ENCODE data around the gene PHKG2.

Gene PHKG2

DNA sequence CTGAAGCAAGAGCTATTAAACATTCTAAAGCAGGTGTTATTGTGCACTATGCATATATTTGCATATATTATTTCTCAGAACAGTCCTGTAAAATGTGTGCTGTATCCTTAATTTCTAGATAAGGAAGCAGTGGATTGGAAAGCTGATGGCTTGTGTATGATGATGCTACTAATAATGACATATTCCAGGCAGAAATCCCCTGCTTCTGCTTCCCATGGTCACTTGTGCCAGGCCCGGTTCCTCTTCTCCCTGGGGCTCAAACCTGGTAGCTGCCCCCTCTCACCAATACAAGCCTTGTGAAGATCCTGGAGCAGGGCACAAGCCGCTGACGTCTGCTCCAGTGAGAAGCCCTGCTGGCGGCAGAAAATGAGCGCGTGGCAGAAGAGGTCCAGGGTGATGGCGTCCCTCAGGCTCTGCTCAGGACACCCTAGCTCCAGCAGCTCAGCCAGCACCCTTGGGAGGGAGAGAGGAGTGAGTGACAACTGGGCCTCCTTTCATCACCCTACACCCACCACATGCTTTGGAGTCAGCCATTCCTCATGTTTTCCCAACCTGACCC is 11.9 kb downstream of the PHKG2 start:
- TF ChIP-seq, protein P1, sequence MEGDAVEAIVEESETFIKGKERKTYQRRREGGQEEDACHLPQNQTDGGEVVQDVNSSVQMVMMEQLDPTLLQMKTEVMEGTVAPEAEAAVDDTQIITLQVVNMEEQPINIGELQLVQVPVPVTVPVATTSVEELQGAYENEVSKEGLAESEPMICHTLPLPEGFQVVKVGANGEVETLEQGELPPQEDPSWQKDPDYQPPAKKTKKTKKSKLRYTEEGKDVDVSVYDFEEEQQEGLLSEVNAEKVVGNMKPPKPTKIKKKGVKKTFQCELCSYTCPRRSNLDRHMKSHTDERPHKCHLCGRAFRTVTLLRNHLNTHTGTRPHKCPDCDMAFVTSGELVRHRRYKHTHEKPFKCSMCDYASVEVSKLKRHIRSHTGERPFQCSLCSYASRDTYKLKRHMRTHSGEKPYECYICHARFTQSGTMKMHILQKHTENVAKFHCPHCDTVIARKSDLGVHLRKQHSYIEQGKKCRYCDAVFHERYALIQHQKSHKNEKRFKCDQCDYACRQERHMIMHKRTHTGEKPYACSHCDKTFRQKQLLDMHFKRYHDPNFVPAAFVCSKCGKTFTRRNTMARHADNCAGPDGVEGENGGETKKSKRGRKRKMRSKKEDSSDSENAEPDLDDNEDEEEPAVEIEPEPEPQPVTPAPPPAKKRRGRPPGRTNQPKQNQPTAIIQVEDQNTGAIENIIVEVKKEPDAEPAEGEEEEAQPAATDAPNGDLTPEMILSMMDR (conservative IDR thresholded peaks at IDR 0.05): no peak
- no peak for TF ChIP-seq ZFX (IDR thresholded peaks at IDR 0.05)
- no peak overlapping the region for H3K27ac ChIP-seq

DNA sequence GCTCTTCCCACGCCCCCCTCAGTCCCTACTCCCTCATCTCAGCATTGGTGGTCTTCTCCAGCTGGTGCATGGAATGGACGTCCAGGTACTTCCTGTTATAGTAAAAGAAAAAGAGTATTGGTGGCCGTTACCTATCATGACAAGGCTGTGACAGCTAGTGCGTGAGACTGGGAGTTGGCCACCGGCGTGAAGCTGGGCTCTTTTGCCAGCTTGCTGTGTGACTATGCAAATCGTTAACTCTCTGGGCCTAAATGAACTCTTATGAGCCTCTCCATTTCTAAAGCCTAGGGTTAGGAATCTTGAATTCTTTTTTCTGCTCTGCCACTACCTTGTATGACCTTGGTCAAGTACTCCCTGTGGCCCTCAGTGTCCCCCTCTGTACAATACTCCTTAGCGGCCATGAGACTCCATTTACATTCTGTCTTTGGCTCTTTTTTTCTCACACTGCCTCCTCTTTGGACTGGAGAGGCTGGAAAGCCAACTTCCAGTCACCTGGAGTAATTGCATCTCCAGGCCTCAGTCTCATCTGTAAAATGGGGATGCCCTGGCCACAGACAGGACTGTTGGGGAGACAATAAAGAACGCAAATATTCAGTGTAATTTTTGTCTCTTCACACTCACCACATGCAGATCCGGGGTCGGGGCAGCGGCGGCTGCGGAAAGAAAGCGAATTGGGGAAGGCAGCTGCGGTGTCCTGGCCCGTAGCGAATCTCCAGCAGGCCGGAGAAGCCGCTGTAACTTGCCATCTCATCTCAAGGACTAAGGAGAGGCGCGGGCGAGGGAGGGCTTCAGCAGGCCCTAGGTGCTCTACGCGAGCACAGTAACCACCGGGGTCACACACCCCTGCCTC is 12.6 kb downstream of the PHKG2 start:
- TF ChIP-seq ZFX (IDR thresholded peaks at IDR 0.05): no peak
- TF ChIP-seq, protein P1 (conservative IDR thresholded peaks at IDR 0.05): no peak
- H3K27ac ChIP-seq: peak overlapping the region; percentile 89

DNA sequence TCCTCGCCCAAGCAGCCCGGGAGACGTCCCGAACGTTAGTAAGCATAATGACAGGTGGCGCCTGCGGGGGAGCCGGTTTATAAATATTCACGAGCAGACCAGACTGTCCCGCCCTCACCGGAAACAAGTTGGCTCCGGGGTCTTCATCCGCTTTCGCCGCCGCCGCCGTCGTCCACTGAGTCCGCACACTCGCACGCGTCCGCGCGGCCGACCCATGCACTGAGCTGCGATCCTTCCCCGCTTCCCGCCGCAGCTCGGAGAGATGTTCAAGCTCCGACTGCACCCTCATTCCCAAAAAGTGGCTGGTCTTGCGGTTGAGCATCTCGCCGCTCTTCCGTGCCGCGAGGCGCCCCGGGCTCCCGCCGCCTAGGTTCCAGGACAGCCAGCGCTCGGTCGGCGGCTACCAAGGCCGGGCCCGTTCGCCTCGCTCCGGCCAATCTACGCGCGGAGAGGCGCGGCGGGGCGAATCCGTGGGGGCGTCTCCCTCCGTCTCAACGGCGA is 13.3 kb downstream of the PHKG2 start:
- peak overlapping the region; percentile 89 for H3K27ac ChIP-seq
- TF ChIP-seq ZFX (IDR thresholded peaks at IDR 0.05): 0 out of 2 replicates have a peak, but pooled peaks have one; percentile 9
- TF ChIP-seq, protein P1 (conservative IDR thresholded peaks at IDR 0.05): no peak

DNA sequence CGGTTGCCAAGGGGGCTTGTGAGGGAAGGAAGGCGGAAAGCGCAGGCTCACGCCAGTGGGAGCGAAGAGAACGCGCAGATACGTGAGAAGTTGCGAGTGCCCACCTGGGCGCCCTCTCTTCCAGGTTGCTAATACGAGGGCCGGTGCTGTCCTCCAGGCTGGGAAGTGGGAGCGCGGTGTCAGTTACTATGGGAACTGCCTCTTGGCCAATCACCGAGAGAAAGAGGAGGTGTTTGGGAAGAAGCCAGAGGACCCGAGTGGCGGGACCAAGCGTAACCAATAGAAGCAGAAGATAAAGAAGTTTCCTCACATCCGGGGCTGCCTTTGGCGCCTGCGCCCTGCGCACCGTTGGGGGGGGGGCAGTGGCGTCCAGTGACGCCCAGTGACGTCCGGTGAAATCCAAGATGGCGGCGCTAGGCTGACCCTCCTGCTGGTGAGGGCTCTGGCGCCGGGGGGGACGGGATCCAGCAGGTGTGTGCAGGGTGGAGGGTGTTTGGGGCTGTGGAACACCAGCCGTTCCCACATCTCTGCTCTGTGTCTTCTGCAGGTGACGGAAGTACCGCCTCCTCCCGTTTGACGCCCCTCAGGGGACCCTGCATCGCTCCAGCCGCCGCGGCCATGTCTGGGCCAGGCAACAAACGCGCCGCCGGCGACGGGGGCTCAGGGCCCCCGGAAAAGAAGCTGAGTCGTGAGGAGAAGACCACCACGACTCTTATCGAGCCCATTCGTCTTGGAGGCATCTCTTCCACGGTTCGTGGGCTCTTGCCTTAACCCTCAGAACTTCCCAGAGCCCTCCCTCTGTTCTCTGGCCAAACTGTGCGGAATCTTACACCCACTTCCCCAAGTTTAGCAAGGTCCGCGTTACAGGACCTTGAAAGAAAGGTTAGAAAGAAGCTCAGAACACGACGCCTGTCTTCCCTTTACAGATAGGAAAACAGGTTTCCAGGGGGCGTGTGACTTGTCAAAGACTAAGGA is 14.0 kb downstream of the PHKG2 start, which contains the start of the genes CFAP119 and RNF40:
Gene CFAP119, minus strand, starts transcription at position 135 of the 975 bp plus-strand sequence. CDS start 314 bp downstream, outside the sequence.
Gene RNF40, plus strand, starts transcription at position 395 of the 975 bp plus-strand sequence. Its CDS starts 224 bp downstream, at position 619.
- no peak for TF ChIP-seq ZFX (IDR thresholded peaks at IDR 0.05)
- TF ChIP-seq, protein P1 (conservative IDR thresholded peaks at IDR 0.05): no peak
- peak within 1 kb of the TSS; percentile 89 for H3K27ac ChIP-seq

DNA sequence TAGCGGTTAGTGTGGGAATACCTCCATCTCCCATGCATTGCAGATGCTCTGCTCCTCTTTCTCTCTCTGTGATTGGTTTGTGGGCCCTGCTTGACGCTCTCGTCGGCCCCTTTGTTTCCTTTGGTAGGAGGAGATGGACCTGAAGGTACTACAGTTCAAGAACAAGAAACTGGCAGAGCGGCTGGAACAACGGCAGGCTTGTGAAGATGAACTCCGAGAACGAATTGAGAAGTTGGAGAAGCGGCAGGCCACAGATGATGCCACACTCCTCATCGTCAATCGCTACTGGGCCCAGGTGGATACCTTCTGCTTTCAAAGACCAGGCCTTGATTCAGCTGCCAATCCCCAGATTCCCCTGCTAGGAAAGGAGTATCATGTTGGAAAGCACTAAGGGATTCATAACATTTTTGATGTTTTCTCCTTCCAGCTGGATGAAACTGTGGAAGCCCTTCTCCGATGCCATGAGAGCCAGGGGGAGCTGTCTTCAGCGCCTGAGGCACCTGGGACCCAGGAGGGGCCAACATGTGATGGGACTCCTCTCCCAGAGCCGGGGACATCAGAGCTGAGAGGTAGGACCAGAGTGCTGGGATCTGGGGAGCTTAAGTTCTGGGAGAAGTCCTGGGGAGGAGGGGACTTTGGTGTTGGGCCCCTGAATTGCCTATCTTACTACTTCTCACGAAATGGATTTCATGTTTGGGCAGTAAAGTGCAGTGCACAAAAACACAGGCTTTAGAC is 14.9 kb downstream of the PHKG2 start:
- peak overlapping the region; percentile 89 for H3K27ac ChIP-seq
- TF ChIP-seq, protein P1 (conservative IDR thresholded peaks at IDR 0.05): no peak
- no peak for TF ChIP-seq ZFX (IDR thresholded peaks at IDR 0.05)

DNA sequence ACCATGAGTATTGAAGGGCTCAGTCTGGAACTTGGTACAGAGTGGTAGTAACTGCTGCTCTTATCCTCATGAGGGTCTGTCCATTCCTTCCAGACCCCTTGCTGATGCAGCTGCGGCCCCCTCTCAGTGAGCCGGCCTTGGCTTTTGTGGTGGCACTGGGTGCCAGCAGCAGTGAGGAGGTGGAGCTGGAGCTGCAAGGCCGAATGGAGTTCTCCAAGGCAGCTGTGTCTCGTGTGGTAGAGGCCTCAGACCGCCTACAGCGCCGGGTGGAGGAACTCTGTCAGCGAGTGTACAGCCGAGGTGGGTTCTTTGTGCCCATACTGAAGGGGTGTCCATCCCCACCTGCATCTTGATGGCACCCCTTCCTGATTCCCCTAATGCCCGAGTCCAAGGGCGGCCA is 15.9 kb downstream of the PHKG2 start:
- no peak for TF ChIP-seq ZFX (IDR thresholded peaks at IDR 0.05)
- TF ChIP-seq, protein P1 (conservative IDR thresholded peaks at IDR 0.05): no peak
- no peak overlapping the region for H3K27ac ChIP-seq
